Left lung (tissue), 10 donors: Measurements from ENCODE around the gene MAMLD1. TPM values are rescaled to one million over a fixed set of nuclear protein-coding genes. Genes with fewer than 3 reads are reported as not detected.

Experiments used
- ATAC-seq: fragments of 200-7000 bp; cut with Tn5 transposase; one replicate; pipeline ENCODE4 v1.9.1; 2020; ENCODE audit warnings: moderate library complexity
- DNase-seq, 4 donors: peaks; one replicate each; pipeline ENCODE4 v3.0.0-alpha.2; 2013 to 2020
- H3K27ac ChIP-seq, 2 donors: fragments of 200-600 bp; sonication (generic) in 1 of 2; one replicate each; pipeline versions ENCODE4 v1.5.0 to v1.8.0; 2020 to 2021
- H3K27me3 ChIP-seq, 2 donors: fragments of 200-600 bp; sonication (generic) in 1 of 2; one replicate each; pipeline versions ENCODE4 v1.5.0 to v1.8.0; 2020 to 2021
- H3K36me3 ChIP-seq, 2 donors: fragments of 200-600 bp; sonication (generic) in 1 of 2; one replicate each; pipeline versions ENCODE4 v1.5.0 to v1.8.0; 2020 to 2021
- H3K4me1 ChIP-seq, 2 donors: fragments of 200-600 bp; one replicate each; pipeline ENCODE4 v1.8.0; 2021
- H3K4me3 ChIP-seq, 2 donors: fragments of 200-600 bp; sonication (generic) in 1 of 2; one replicate each; pipeline versions ENCODE4 v1.5.0 to v1.8.0; 2020 to 2021; ENCODE audit warnings: mild to moderate bottlenecking in 1 of 2
- H3K9me3 ChIP-seq, 2 donors: fragments of 200-600 bp; sonication (generic) in 1 of 2; one replicate each; pipeline versions ENCODE4 v1.5.0 to v1.8.0; 2020 to 2021
- CTCF ChIP-seq, 2 donors: fragments of 200-600 bp; sonication (generic) in 1 of 2; IDR thresholded peaks; one replicate each; pipeline versions ENCODE4 v1.5.0 to v1.8.0; 2021; ENCODE audit warnings: antibody characterized with exemption in 2 of 2
- intact Hi-C, 2 donors: fragments of 100-400 bp; cut with DNase I; formaldehyde crosslinking; loops; one replicate each; pipeline versions ENCODE4 v1.11.2 to v1.14.2; 2022
- polyA plus RNA-seq, 6 donors: library from polyadenylated mRNA; unstranded; fragments of 120-200 nt; gene quantifications; one replicate each; pipeline ENCODE4 v1.2.1, GENCODE V29; 2013; ENCODE audit not compliant: insufficient read length in 6 of 6
- total RNA-seq, 2 donors: library from RNA; stranded (reverse); fragmentation: NEBNext Ultra II Directional; extraction: Animal tissue kit (Norgen Biotek cat#: 25700); gene quantifications; one replicate each; pipeline ENCODE4 v1.2.1, GENCODE V29; 2021
- donor health status: DM: no; HTN: yes; CAD: no.
- donor health status: DM: no; HTN: no; CAD: no.

MAMLD1 gene
- total and polyA plus RNA-seq, 8 donors, result 3.6 to 18.4 (median 14.6) TPM

- H3K27ac ChIP-seq, result no peak overlapping the region
- intact Hi-C loops, result no loop called here
- no peak for ATAC-seq
These were observed 146.6 kb downstream of the MAMLD1 start for GRCh38 chrX:150509703-150510102.

GRCh38 chrX:150512461-150512901 lies 149.4 kb downstream of the MAMLD1 start:
- ATAC-seq (no peak), DNase-seq (no peak)
- TF ChIP-seq CTCF (IDR thresholded peaks at IDR 0.05), result no peak
- Histone ChIP-seq H3K36me3 (no peaks in the 10 kb centered on the region), H3K27me3 (no peaks in the 10 kb centered on the region), H3K9me3 (no peaks in the 10 kb centered on the region), H3K27ac (no peak overlapping the region), H3K4me1 (no peaks in the 10 kb centered on the region), H3K4me3 (no peak overlapping the region)
- intact Hi-C loops, result no loop called here

More at GRCh38 chrX:150509703-150510102, 146.6 kb downstream of the MAMLD1 start:
- H3K4me1 ChIP-seq, result no peaks in the 10 kb centered on the region
- no peak overlapping the region for H3K4me3 ChIP-seq
- no peaks in the 10 kb centered on the region for H3K27me3 ChIP-seq
- no peaks in the 10 kb centered on the region for H3K9me3 ChIP-seq
- DNase-seq, result no peak
- no peak for TF ChIP-seq CTCF (IDR thresholded peaks at IDR 0.05)
- no peaks in the 10 kb centered on the region for H3K36me3 ChIP-seq

GRCh38 chrX:150513544-150513943 lies 150.4 kb downstream of the MAMLD1 start:
- H3K27ac ChIP-seq, result no peak overlapping the region
- H3K27me3 ChIP-seq, result no peaks in the 10 kb centered on the region

GRCh38 chrX:150514462-150514861 lies 151.3 kb downstream of the MAMLD1 start:
- ATAC-seq (no peak), DNase-seq (no peak)
- Histone ChIP-seq H3K27me3 (no peaks in the 10 kb centered on the region), H3K36me3 (no peaks in the 10 kb centered on the region), H3K27ac (no peak overlapping the region), H3K4me3 (no peak overlapping the region), H3K9me3 (no peaks in the 10 kb centered on the region), H3K4me1 (no peaks in the 10 kb centered on the region)
- intact Hi-C loops, result no loop called here
- no peak for TF ChIP-seq CTCF (IDR thresholded peaks at IDR 0.05)

More at GRCh38 chrX:150513544-150513943, 150.4 kb downstream of the MAMLD1 start:
- Histone ChIP-seq H3K4me3 (no peak overlapping the region), H3K9me3 (no peaks in the 10 kb centered on the region), H3K4me1 (no peaks in the 10 kb centered on the region), H3K36me3 (no peaks in the 10 kb centered on the region)
- DNase-seq (no peak), ATAC-seq (no peak)
- no peak for TF ChIP-seq CTCF (IDR thresholded peaks at IDR 0.05)
- intact Hi-C loops, result no loop called here

- no peak overlapping the region for H3K27ac ChIP-seq
- no peak for ATAC-seq
These were observed 152.7 kb downstream of the MAMLD1 start for GRCh38 chrX:150515801-150516200.

More at GRCh38 chrX:150515801-150516200, 152.7 kb downstream of the MAMLD1 start:
- Histone ChIP-seq H3K4me1 (no peaks in the 10 kb centered on the region), H3K4me3 (no peak overlapping the region), H3K9me3 (no peaks in the 10 kb centered on the region), H3K36me3 (no peaks in the 10 kb centered on the region), H3K27me3 (no peaks in the 10 kb centered on the region)
- intact Hi-C loops, result no loop called here
- no peak for DNase-seq
- TF ChIP-seq CTCF (IDR thresholded peaks at IDR 0.05), result no peak
